SU-DHL-6 (cell line): ENCODE results near the gene PDE4D.

ENCODE experiments used
- CTCF ChIP-seq: fragments of 200-600 bp; sonication (generic); IDR thresholded peaks from one replicate; pipeline ENCODE4 v1.5.1; 2017; ENCODE audit warnings: antibody characterized with exemption, mild to moderate bottlenecking, low read length, moderate library complexity; ENCODE audit not compliant: insufficient read depth, poor library complexity, severe bottlenecking
- EZH2phosphoT487 ChIP-seq: fragments of 200-600 bp; sonication (generic), shearing (Covaris generic); conservative IDR thresholded peaks from 2 replicates; pipeline ENCODE4 v1.6.1; 2018; ENCODE audit warnings: mild to moderate bottlenecking, antibody characterized with exemption, low read length, moderate library complexity, mixed read lengths

GRCh38 chr5:59040024-59040803 lies 853.3 kb downstream of the PDE4D start:
- TF ChIP-seq CTCF (no peak), EZH2phosphoT487 (no peak)
